Neural cell (in vitro differentiated cells): ENCODE measurements around the gene PPP1R13B.

Source experiments
- CTCF ChIP-seq: fragments of 450-650 bp; IDR thresholded peaks from 2 replicates; pipeline ENCODE4 v1.5.1; 2014; ENCODE audit warnings: antibody characterized with exemption, mild to moderate bottlenecking, moderate library complexity; ENCODE audit not compliant: poor library complexity, severe bottlenecking
- EZH2 ChIP-seq: fragments of 200-600, 300-800 bp; shearing (Covaris generic), sonication (generic); IDR thresholded peaks from 2 replicates; pipeline ENCODE4 v1.6.1; 2014; ENCODE audit warnings: antibody characterized with exemption, low read length, borderline replicate concordance, mild to moderate bottlenecking; ENCODE audit not compliant: insufficient read depth, poor library complexity, severe bottlenecking
- POLR2AphosphoS5 ChIP-seq: IDR thresholded peaks from 2 replicates; pipeline ENCODE4 v1.6.1; 2012
- RAD21 ChIP-seq: fragments of 450-650 bp; conservative IDR thresholded peaks from 2 replicates; pipeline ENCODE4 v1.6.1; 2014; ENCODE audit warnings: antibody characterized with exemption, mild to moderate bottlenecking, moderate library complexity

DNA sequence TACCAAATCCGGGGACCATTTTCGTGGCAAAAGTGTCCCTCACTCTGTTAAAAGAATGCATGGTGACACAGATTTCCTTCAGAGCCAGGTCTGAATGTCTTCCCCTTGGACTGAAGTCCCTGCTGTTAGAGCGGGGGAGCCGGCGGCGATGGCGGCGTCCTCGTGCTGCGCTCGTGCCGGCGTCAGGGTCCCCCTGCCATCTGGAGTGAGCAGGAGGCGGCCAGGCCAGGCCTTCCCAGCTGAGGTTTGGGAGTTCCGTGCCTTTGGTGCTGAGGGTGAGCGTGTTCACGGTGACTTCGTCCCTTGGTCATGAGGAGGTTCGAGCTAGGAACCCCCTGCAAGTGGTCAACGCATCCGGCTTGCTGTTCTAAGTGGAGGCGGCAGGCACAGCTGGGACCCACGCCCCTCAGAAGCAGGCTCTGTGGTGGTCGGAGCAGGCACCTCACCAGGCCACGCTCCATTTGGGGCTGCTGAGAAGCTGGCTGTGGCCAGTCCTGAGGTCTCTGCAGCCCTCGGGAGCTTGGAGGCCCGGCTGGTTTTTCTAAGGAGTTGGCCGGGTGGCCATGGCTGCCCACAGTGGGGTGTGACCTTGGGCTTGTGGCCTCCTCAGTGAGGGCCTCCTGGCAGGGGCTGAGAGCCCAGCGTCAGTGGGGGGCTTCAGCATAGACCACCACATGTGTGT is 122.2 kb downstream of the PPP1R13B start:
- TF ChIP-seq RAD21 (no peak), CTCF (no peak), POLR2AphosphoS5 (no peak), EZH2 (no peak)
